Activated B cell treated with CpG ODN at 0.5 μM for 24 hours (primary cell): ENCODE measurements around the gene FOXP1. TPM values are rescaled to one million over a fixed set of nuclear protein-coding genes. Genes with fewer than 3 reads are reported as not detected.

Experiments used
- ATAC-seq: fragments of 200-7000 bp; cut with Tn5 transposase; one replicate; pipeline ENCODE4 v1.10.0; 2021; ENCODE audit warnings: low read depth, mild to moderate bottlenecking, moderate library complexity
- CTCF ChIA-PET: fragments of 350-600 bp; sonication (Branson Sonifier 250); formaldehyde crosslinking; loops from one replicate; lab custom pipeline; 2021; ENCODE audit warnings: antibody characterized with exemption; lab: Charles Lee
- POLR2A ChIA-PET: fragments of 350-600 bp; sonication (Branson Sonifier 250); formaldehyde crosslinking; loops from one replicate; lab custom pipeline; 2021; ENCODE audit warnings: antibody characterized with exemption; lab: Charles Lee
- DNase-seq: peaks from one replicate; pipeline ENCODE4 v3.0.0; 2022
- H3K27ac Mint-ChIP-seq: one replicate; pipeline ENCODE4 v1.8.0; 2020; ENCODE audit warnings: mixed read lengths
- H3K27me3 Mint-ChIP-seq: one replicate; pipeline ENCODE4 v1.8.0; 2021; ENCODE audit warnings: mixed read lengths
- H3K36me3 Mint-ChIP-seq: one replicate; pipeline ENCODE4 v1.8.0; 2021; ENCODE audit warnings: low read depth, mixed read lengths
- H3K4me1 Mint-ChIP-seq: one replicate; pipeline ENCODE4 v1.8.0; 2021; ENCODE audit warnings: mixed read lengths
- H3K4me3 Mint-ChIP-seq: one replicate; pipeline ENCODE4 v1.8.0; 2020; ENCODE audit warnings: mild to moderate bottlenecking, mixed read lengths
- H3K9me3 Mint-ChIP-seq: one replicate; pipeline ENCODE4 v1.8.0; 2020; ENCODE audit warnings: mixed read lengths
- intact Hi-C: fragments of 100-400 bp; cut with micrococcal nuclease; formaldehyde crosslinking; loops from one replicate; pipeline ENCODE4 v1.15.1; 2024
- total RNA-seq: library from RNA; stranded (reverse); gene quantifications from 2 replicates; pipeline ENCODE4 v1.2.3, GENCODE V29; 2022
- TF ChIP-seq, protein P1 (sequence below): fragments of 200-600 bp; IDR thresholded peaks from one replicate; pipeline ENCODE4 v1.8.0; 2022; ENCODE audit warnings: antibody characterized with exemption, mild to moderate bottlenecking

FOXP1 gene
- total RNA-seq, 1 donor from 2014 or later: 563 TPM

DNA sequence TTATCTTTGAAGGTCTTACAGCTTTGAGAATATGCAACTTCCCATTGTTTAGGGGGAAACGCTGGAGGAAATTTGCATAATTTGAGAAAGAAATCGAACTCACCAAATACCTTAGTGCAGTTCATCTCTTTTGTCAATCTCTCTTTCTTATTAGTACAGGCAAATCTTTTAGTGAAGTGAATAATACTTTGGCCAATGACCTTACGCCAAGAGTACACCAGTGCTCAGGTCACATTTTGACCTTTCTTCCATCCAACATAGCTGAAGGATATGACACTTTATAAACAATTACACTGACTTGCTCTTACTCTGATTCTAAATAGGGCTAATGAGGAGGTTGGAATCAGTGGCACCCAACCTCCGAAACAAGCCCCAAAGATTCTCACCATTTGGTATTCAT lies 494.8 kb downstream of the FOXP1 start:
- intact Hi-C loops: loop anchor here (2.0 to 10.0 kb wide), 2 partner anchors 354 to 2004 kb away; partner anchors contain the start of genes ARL6IP5 and UBA3
- Mint-ChIP-seq H3K27me3 (no peaks in the 10 kb centered on the region), H3K4me3 (peak overlapping the region; percentile 79), H3K4me1 (peaks cover 96% of the 10 kb centered on the region), H3K36me3 (peaks cover 52% of the 10 kb centered on the region), H3K9me3 (peaks cover 4% of the 10 kb centered on the region), H3K27ac (peak overlapping the region; percentile 99)
- no peak for ATAC-seq
- CTCF ChIA-PET: interaction anchor here (1.0 to 1.9 kb wide), 2 partner anchors 33 to 40 kb away, joined by 3 to 5 read pairs; no protein-coding TSS in a partner anchor
- no peak for DNase-seq
- POLR2A ChIA-PET: interaction anchor here (0.7 to 34.8 kb wide), 17 partner anchors 12 to 495 kb away, joined by 3 to 785 read pairs (median 25); partner anchors contain the start of gene FOXP1
- TF ChIP-seq, protein P1, sequence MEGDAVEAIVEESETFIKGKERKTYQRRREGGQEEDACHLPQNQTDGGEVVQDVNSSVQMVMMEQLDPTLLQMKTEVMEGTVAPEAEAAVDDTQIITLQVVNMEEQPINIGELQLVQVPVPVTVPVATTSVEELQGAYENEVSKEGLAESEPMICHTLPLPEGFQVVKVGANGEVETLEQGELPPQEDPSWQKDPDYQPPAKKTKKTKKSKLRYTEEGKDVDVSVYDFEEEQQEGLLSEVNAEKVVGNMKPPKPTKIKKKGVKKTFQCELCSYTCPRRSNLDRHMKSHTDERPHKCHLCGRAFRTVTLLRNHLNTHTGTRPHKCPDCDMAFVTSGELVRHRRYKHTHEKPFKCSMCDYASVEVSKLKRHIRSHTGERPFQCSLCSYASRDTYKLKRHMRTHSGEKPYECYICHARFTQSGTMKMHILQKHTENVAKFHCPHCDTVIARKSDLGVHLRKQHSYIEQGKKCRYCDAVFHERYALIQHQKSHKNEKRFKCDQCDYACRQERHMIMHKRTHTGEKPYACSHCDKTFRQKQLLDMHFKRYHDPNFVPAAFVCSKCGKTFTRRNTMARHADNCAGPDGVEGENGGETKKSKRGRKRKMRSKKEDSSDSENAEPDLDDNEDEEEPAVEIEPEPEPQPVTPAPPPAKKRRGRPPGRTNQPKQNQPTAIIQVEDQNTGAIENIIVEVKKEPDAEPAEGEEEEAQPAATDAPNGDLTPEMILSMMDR: no peak

DNA sequence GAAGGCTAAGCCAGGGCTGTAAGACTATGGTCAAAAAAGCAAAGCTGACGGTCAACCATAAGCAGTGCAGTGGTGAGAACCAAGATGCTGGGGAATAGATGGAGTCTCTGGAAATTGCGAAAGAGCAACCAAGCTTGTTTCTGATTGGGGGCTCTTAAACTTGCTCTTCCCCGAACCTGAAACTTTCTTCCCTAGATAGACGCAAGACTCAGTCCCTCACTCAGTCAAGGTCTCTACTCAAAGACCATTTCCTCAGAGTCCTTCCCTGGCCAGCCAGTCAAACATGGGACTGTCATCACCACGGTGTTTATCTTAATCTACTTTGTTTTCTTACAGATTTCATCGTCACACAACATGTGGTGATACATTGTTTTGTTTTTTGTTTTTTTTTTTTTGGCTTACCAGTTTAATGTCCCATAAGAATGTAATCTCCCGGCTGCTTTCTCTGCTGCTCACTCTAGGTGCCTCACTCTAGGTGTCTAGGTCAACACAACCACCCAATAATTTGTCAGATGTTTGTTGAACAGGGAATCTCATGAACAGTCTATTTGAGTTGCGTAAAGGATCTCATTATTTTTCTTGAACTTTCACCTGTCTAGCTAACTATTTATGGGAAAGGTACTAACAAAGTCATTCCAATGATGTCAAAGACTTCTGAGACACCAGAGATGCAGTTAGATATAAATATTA lies 495.4 kb downstream of the FOXP1 start:
- Mint-ChIP-seq H3K4me1 (peaks cover 98% of the 10 kb centered on the region), H3K9me3 (peaks cover 4% of the 10 kb centered on the region), H3K4me3 (peak overlapping the region; percentile 17), H3K36me3 (peaks cover 57% of the 10 kb centered on the region), H3K27me3 (no peaks in the 10 kb centered on the region), H3K27ac (peak overlapping the region; percentile 99)
- TF ChIP-seq, protein P1: no peak
- ATAC-seq: no peak
- DNase-seq: no peak
- CTCF ChIA-PET: interaction anchor here (1.0 to 1.9 kb wide), 5 partner anchors 11 to 80 kb away, joined by 3 to 5 read pairs (median 3); no protein-coding TSS in a partner anchor
- POLR2A ChIA-PET: interaction anchor here (0.6 to 34.8 kb wide), 24 partner anchors 12 to 495 kb away, joined by 3 to 785 read pairs (median 7); partner anchors contain the start of gene FOXP1
- intact Hi-C loops: loop anchor here (2.0 to 10.0 kb wide), 2 partner anchors 355 to 2003 kb away; partner anchors contain the start of genes ARL6IP5 and UBA3

DNA sequence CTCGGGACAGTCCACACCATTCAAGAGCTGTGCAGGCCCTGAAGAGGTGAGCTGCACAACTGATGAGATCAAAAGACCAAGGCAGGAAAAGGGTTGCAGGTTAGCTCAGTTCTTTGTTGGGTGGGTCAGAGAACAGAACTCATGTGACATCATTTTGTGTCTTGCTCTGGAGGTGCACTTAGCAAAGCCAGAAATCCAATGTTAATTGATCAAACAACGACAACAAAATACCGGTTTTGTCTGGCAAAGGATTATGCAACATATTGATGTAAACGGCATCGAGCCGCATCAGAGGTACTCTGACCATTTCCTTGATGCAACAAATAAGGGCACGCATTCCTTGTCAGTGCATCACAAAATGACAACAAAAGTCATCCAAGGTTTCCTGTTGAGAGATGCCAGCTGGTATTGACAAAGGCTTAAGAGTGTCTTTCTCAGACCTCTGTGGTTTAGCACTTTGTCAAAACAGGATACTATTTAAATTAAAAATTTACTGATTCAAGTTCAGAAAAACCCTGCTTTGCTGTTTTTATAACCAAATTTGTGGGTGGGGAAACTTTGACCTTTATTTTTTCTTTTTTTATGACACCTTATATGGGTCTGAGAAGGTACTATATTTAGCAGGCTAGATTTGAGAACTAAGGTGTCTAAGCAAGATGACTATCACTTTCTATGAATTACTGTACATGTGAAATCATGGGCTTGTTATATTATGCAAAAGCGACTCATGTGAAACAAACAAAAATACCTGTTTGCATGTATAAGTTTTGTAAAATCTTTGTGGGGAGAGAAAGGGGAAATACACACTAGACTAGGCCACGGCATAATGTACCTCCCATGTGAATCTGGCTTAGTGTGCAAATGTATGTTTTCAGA lies 496.1 kb downstream of the FOXP1 start:
- Mint-ChIP-seq H3K27ac (peak overlapping the region; percentile 99), H3K36me3 (peaks cover 58% of the 10 kb centered on the region), H3K27me3 (no peaks in the 10 kb centered on the region), H3K4me3 (peak overlapping the region; percentile 54), H3K4me1 (peaks cover 97% of the 10 kb centered on the region), H3K9me3 (peaks cover 4% of the 10 kb centered on the region)
- DNase-seq (no peak), ATAC-seq (peak; percentile 56)
- POLR2A ChIA-PET: interaction anchor here (0.5 to 34.8 kb wide), 26 partner anchors 13 to 496 kb away, joined by 3 to 785 read pairs (median 5); partner anchors contain the start of gene FOXP1
- intact Hi-C loops: loop anchor here (1.0 to 10.0 kb wide), 9 partner anchors 21 to 2003 kb away; partner anchors contain the start of genes ARL6IP5, FOXP1 and UBA3
- CTCF ChIA-PET: interaction anchor here (0.6 to 1.9 kb wide), 6 partner anchors 11 to 424 kb away, joined by 3 to 5 read pairs (median 3); no protein-coding TSS in a partner anchor
- TF ChIP-seq, protein P1: no peak

DNA sequence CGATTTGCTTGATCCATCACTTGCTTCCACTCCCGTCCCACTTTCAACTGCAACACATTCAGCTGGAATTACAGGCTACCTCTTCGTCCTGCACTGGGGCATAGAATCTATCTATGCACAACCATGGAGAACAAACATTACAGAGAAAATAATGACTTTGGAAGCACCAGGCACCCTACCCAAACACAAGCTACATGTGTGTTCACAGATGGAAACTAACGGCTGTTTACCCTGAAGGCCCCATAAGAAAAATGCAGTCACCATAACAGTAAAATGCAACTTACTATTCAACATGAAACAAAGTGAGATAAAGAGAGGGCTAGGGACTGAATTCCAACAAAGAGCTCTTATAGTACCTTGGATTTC lies 496.8 kb downstream of the FOXP1 start:
- Mint-ChIP-seq H3K4me1 (peaks cover 93% of the 10 kb centered on the region), H3K27me3 (no peaks in the 10 kb centered on the region), H3K36me3 (peaks cover 58% of the 10 kb centered on the region), H3K27ac (peak overlapping the region; percentile 99), H3K9me3 (peaks cover 4% of the 10 kb centered on the region), H3K4me3 (peak overlapping the region; percentile 54)
- ChIA-PET CTCF (interaction anchor here (0.6 to 1.9 kb wide), 6 partner anchors 10 to 425 kb away, joined by 3 to 5 read pairs (median 3); no protein-coding TSS in a partner anchor), POLR2A (interaction anchor here (0.5 to 34.8 kb wide), 20 partner anchors 14 to 497 kb away, joined by 3 to 785 read pairs (median 14); partner anchors contain the start of gene FOXP1)
- ATAC-seq (no peak), DNase-seq (no peak)
- intact Hi-C loops: loop anchor here (1.0 to 10.0 kb wide), 8 partner anchors 20 to 2002 kb away; partner anchors contain the start of genes ARL6IP5, FOXP1 and UBA3
- TF ChIP-seq, protein P1: no peak
